GM23338 (cell line): ENCODE results near the gene ETFRF1. TPM values are rescaled to one million over a fixed set of nuclear protein-coding genes. Genes with fewer than 3 reads are reported as not detected.

Experiments used
- ATAC-seq: fragments of 200-7000 bp; cut with Tn5 transposase; 3 replicates; pipeline ENCODE4 v1.9.1; 2020
- DNase-seq: peaks from one replicate; pipeline ENCODE4 v3.0.0-alpha.2; 2015; ENCODE audit warnings: low spot score
- H2AFZ ChIP-seq: fragments of 200-600 bp; sonication (generic); 2 replicates; pipeline ENCODE4 v1.8.0; 2016; ENCODE audit warnings: antibody characterized with exemption, mild to moderate bottlenecking, moderate library complexity
- H3F3A ChIP-seq: fragments of 200-600 bp; sonication (generic); replicated peaks from 2 replicates; pipeline ENCODE4 v1.8.0; 2017; ENCODE audit warnings: antibody characterized with exemption, mixed run types, low read depth
- H3K27ac ChIP-seq: fragments of 200-600 bp; sonication (generic); 2 replicates; pipeline ENCODE4 v1.6.1; 2016; ENCODE audit warnings: low read depth
- H3K27me3 ChIP-seq: fragments of 200-600 bp; sonication (generic); 2 replicates; pipeline ENCODE4 v1.8.0; 2016; ENCODE audit warnings: mild to moderate bottlenecking, mixed run types, moderate library complexity; ENCODE audit not compliant: insufficient read depth
- H3K36me3 ChIP-seq: fragments of 200-600 bp; sonication (generic); 2 replicates; pipeline ENCODE4 v1.8.0; 2016; ENCODE audit warnings: mild to moderate bottlenecking; ENCODE audit not compliant: insufficient read depth
- H3K4me1 ChIP-seq: fragments of 200-600 bp; sonication (generic); 2 replicates; pipeline ENCODE4 v1.8.0; 2016; ENCODE audit warnings: mild to moderate bottlenecking, moderate library complexity; ENCODE audit not compliant: insufficient read depth
- H3K4me2 ChIP-seq: fragments of 200-600 bp; sonication (generic); 2 replicates; pipeline ENCODE4 v1.7.1; 2017; ENCODE audit warnings: mixed run types
- H3K4me3 ChIP-seq: fragments of 200-600 bp; sonication (generic); 2 replicates; pipeline ENCODE4 v1.6.1; 2016; ENCODE audit warnings: mixed run types
- H3K79me2 ChIP-seq: fragments of 200-600 bp; sonication (generic); replicated peaks from 2 replicates; pipeline ENCODE4 v1.8.0; 2017; ENCODE audit warnings: mild to moderate bottlenecking; ENCODE audit not compliant: insufficient read depth
- H3K9me2 ChIP-seq: fragments of 200-600 bp; sonication (generic); 2 replicates; pipeline ENCODE4 v1.8.0; 2017; ENCODE audit not compliant: insufficient read depth
- H4K20me1 ChIP-seq: fragments of 200-600 bp; sonication (generic); replicated peaks from 2 replicates; pipeline ENCODE4 v1.8.0; 2017; ENCODE audit warnings: mild to moderate bottlenecking; ENCODE audit not compliant: insufficient read depth
- H3K27ac Mint-ChIP-seq: 2 replicates; pipeline ENCODE4 v1.8.0; 2020; ENCODE audit warnings: inconsistent platforms, mild to moderate bottlenecking, moderate library complexity, mixed read lengths
- H3K27me3 Mint-ChIP-seq: 3 replicates; pipeline ENCODE4 v1.8.0; 2022; ENCODE audit warnings: low read depth, mild to moderate bottlenecking, moderate library complexity, mixed read lengths, inconsistent platforms; ENCODE audit not compliant: insufficient read depth, poor library complexity
- H3K36me3 Mint-ChIP-seq: 3 replicates; pipeline ENCODE4 v1.8.0; 2021; ENCODE audit warnings: low read depth, mild to moderate bottlenecking, inconsistent platforms, moderate library complexity, mixed read lengths
- H3K4me1 Mint-ChIP-seq: 3 replicates; pipeline ENCODE4 v1.8.0; 2020; ENCODE audit warnings: mild to moderate bottlenecking, inconsistent platforms, mixed read lengths
- H3K4me3 Mint-ChIP-seq: 3 replicates; pipeline ENCODE4 v1.8.0; 2021; ENCODE audit warnings: moderate library complexity, mild to moderate bottlenecking, inconsistent platforms, mixed read lengths
- H3K9me3 Mint-ChIP-seq: 3 replicates; pipeline ENCODE4 v1.8.0; 2020; ENCODE audit warnings: moderate library complexity, mild to moderate bottlenecking, inconsistent platforms, mixed read lengths
- CREB1 ChIP-seq: fragments of 250-450 bp; sonication (Bioruptor Pico); IDR thresholded peaks from 2 replicates; pipeline ENCODE4 v1.5.0; 2020; ENCODE audit warnings: low read depth, mild to moderate bottlenecking, moderate library complexity
- EZH2 ChIP-seq: fragments of 200-600 bp; sonication (generic); IDR thresholded peaks from one replicate; pipeline ENCODE4 v1.8.0; 2017; ENCODE audit warnings: antibody characterized with exemption, mild to moderate bottlenecking, low read depth; ENCODE audit not compliant: unreplicated experiment
- EZH2phosphoT487 ChIP-seq: fragments of 200-600 bp; sonication (generic); IDR thresholded peaks from one replicate; pipeline ENCODE4 v1.8.1; 2018; ENCODE audit warnings: antibody characterized with exemption; ENCODE audit not compliant: unreplicated experiment
- JUNB ChIP-seq: IDR thresholded peaks from one replicate; pipeline ENCODE4 v1.6.1; 2016; ENCODE audit warnings: antibody characterized with exemption; ENCODE audit not compliant: unreplicated experiment
- NANOG ChIP-seq: IDR thresholded peaks from 2 replicates; pipeline ENCODE4 v1.6.1; 2016; ENCODE audit warnings: antibody characterized with exemption, borderline replicate concordance
- POLR2AphosphoS5 ChIP-seq: IDR thresholded peaks from 2 replicates; pipeline ENCODE4 v1.6.1; 2016; ENCODE audit warnings: antibody characterized with exemption, low read depth
- STAT1 ChIP-seq: IDR thresholded peaks from one replicate; pipeline ENCODE4 v1.6.1; 2016; ENCODE audit warnings: antibody characterized with exemption; ENCODE audit not compliant: unreplicated experiment
- ZNF114 ChIP-seq: fragments of 250-450 bp; sonication (Bioruptor Pico); IDR thresholded peaks from 2 replicates; pipeline ENCODE4 v1.5.0; 2020; ENCODE audit warnings: mild to moderate bottlenecking, moderate library complexity
- ZNF331 ChIP-seq: fragments of 250-450 bp; sonication (Bioruptor Pico); IDR thresholded peaks from 2 replicates; pipeline ENCODE4 v1.5.0; 2020; ENCODE audit warnings: low read depth, mild to moderate bottlenecking, moderate library complexity
- polyA plus RNA-seq: library from polyadenylated mRNA; unstranded; fragments of >200 nt; fragmentation: Nextera tagmentation; extraction: Ambion mirVana; gene quantifications from 2 replicates; pipeline ENCODE4 v1.2.1, GENCODE V29; 2016
- total RNA-seq: library from RNA; depleted of rRNA; stranded (reverse); fragments of >200 nt; shearing (Covaris generic); gene quantifications from 2 replicates; pipeline ENCODE4 v1.2.3, GENCODE V29; 2014
- TF ChIP-seq, protein P1 (sequence below): IDR thresholded peaks from one replicate; pipeline ENCODE4 v1.6.1; 2018; ENCODE audit warnings: antibody characterized with exemption; ENCODE audit not compliant: unreplicated experiment
- TF ChIP-seq, protein P2 (sequence below): IDR thresholded peaks from 2 replicates; pipeline ENCODE4 v1.6.1; 2016; ENCODE audit warnings: antibody characterized with exemption
- TF ChIP-seq, protein P3 (sequence below): fragments of 250-450 bp; sonication (Bioruptor Pico); IDR thresholded peaks from 2 replicates; pipeline ENCODE4 v1.5.0; 2020; ENCODE audit warnings: mild to moderate bottlenecking, moderate library complexity
- TF ChIP-seq, protein P4 (sequence below), 2 experiments: fragments of 200-600 bp in 1 of 2; sonication (generic) in 1 of 2; conservative IDR thresholded peaks; 2 replicates each; pipeline versions ENCODE4 v1.5.1 to v1.6.1; 2016 to 2017; ENCODE audit warnings: antibody characterized with exemption in 2 of 2, low read depth in 2 of 2, mild to moderate bottlenecking in 2 of 2, moderate library complexity in 1 of 2

ETFRF1 gene
- total and polyA plus RNA-seq, 2 experiments from 2014 or later = 8.1 to 14.2 TPM

DNA sequence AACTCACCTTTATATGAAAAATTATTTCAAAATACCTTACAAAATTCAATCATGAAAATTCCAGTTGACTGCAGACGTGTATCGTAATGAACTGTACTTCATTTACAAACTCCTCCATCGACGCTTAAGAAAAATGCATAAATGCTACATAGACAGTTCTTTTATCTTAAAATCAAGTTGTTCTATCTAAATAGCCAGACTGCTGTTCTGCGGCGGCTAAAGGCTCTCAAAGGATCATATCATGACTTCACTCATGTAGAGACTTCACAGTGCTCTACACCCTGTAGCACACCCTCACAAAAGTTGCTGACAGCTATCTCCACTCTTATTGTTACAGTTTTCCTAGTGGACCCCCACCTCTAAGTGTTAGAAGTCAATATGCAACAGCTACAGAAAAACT is 50.5 kb downstream of the ETFRF1 start:
- H3K4me3 Mint-ChIP-seq = no peak overlapping the region
- peaks cover 35% of the 10 kb centered on the region for H4K20me1 ChIP-seq
- peaks cover 4% of the 10 kb centered on the region; the same call in 1 of the 2 replicates for H3K4me1 ChIP-seq
- ATAC-seq = no peak
- no peaks in the 10 kb centered on the region for H3K36me3 ChIP-seq
- no peaks in the 10 kb centered on the region for H3K9me3 Mint-ChIP-seq
- H3K27ac Mint-ChIP-seq = no peak overlapping the region
- no peak overlapping the region for H3K27ac ChIP-seq
- TF ChIP-seq ZNF114 (CRISPR knock-in tag) (no peak), POLR2AphosphoS5 (no peak), CREB1 (CRISPR knock-in tag) (no peak), EZH2phosphoT487 (no peak), EZH2 (no peak), STAT1 (no peak), ZNF331 (CRISPR knock-in tag) (no peak), JUNB (no peak), NANOG (no peak)
- TF ChIP-seq, protein P1, sequence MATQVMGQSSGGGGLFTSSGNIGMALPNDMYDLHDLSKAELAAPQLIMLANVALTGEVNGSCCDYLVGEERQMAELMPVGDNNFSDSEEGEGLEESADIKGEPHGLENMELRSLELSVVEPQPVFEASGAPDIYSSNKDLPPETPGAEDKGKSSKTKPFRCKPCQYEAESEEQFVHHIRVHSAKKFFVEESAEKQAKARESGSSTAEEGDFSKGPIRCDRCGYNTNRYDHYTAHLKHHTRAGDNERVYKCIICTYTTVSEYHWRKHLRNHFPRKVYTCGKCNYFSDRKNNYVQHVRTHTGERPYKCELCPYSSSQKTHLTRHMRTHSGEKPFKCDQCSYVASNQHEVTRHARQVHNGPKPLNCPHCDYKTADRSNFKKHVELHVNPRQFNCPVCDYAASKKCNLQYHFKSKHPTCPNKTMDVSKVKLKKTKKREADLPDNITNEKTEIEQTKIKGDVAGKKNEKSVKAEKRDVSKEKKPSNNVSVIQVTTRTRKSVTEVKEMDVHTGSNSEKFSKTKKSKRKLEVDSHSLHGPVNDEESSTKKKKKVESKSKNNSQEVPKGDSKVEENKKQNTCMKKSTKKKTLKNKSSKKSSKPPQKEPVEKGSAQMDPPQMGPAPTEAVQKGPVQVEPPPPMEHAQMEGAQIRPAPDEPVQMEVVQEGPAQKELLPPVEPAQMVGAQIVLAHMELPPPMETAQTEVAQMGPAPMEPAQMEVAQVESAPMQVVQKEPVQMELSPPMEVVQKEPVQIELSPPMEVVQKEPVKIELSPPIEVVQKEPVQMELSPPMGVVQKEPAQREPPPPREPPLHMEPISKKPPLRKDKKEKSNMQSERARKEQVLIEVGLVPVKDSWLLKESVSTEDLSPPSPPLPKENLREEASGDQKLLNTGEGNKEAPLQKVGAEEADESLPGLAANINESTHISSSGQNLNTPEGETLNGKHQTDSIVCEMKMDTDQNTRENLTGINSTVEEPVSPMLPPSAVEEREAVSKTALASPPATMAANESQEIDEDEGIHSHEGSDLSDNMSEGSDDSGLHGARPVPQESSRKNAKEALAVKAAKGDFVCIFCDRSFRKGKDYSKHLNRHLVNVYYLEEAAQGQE = no peak
- TF ChIP-seq, protein P2, sequence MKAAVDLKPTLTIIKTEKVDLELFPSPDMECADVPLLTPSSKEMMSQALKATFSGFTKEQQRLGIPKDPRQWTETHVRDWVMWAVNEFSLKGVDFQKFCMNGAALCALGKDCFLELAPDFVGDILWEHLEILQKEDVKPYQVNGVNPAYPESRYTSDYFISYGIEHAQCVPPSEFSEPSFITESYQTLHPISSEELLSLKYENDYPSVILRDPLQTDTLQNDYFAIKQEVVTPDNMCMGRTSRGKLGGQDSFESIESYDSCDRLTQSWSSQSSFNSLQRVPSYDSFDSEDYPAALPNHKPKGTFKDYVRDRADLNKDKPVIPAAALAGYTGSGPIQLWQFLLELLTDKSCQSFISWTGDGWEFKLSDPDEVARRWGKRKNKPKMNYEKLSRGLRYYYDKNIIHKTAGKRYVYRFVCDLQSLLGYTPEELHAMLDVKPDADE = no peak
- TF ChIP-seq, protein P3, sequence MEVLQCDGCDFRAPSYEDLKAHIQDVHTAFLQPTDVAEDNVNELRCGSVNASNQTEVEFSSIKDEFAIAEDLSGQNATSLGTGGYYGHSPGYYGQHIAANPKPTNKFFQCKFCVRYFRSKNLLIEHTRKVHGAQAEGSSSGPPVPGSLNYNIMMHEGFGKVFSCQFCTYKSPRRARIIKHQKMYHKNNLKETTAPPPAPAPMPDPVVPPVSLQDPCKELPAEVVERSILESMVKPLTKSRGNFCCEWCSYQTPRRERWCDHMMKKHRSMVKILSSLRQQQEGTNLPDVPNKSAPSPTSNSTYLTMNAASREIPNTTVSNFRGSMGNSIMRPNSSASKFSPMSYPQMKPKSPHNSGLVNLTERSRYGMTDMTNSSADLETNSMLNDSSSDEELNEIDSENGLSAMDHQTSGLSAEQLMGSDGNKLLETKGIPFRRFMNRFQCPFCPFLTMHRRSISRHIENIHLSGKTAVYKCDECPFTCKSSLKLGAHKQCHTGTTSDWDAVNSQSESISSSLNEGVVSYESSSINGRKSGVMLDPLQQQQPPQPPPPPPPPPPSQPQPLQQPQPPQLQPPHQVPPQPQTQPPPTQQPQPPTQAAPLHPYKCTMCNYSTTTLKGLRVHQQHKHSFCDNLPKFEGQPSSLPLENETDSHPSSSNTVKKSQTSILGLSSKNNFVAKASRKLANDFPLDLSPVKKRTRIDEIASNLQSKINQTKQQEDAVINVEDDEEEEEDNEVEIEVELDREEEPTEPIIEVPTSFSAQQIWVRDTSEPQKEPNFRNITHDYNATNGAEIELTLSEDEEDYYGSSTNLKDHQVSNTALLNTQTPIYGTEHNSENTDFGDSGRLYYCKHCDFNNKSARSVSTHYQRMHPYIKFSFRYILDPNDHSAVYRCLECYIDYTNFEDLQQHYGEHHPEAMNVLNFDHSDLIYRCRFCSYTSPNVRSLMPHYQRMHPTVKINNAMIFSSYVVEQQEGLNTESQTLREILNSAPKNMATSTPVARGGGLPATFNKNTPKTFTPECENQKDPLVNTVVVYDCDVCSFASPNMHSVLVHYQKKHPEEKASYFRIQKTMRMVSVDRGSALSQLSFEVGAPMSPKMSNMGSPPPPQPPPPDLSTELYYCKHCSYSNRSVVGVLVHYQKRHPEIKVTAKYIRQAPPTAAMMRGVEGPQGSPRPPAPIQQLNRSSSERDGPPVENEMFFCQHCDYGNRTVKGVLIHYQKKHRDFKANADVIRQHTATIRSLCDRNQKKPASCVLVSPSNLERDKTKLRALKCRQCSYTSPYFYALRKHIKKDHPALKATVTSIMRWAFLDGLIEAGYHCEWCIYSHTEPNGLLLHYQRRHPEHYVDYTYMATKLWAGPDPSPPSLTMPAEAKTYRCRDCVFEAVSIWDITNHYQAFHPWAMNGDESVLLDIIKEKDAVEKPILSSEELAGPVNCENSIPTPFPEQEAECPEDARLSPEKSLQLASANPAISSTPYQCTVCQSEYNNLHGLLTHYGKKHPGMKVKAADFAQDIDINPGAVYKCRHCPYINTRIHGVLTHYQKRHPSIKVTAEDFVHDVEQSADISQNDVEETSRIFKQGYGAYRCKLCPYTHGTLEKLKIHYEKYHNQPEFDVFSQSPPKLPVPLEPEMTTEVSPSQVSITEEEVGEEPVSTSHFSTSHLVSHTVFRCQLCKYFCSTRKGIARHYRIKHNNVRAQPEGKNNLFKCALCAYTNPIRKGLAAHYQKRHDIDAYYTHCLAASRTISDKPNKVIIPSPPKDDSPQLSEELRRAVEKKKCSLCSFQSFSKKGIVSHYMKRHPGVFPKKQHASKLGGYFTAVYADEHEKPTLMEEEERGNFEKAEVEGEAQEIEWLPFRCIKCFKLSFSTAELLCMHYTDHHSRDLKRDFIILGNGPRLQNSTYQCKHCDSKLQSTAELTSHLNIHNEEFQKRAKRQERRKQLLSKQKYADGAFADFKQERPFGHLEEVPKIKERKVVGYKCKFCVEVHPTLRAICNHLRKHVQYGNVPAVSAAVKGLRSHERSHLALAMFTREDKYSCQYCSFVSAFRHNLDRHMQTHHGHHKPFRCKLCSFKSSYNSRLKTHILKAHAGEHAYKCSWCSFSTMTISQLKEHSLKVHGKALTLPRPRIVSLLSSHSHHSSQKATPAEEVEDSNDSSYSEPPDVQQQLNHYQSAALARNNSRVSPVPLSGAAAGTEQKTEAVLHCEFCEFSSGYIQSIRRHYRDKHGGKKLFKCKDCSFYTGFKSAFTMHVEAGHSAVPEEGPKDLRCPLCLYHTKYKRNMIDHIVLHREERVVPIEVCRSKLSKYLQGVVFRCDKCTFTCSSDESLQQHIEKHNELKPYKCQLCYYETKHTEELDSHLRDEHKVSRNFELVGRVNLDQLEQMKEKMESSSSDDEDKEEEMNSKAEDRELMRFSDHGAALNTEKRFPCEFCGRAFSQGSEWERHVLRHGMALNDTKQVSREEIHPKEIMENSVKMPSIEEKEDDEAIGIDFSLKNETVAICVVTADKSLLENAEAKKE (CRISPR knock-in tag) = no peak
- TF ChIP-seq, protein P4, sequence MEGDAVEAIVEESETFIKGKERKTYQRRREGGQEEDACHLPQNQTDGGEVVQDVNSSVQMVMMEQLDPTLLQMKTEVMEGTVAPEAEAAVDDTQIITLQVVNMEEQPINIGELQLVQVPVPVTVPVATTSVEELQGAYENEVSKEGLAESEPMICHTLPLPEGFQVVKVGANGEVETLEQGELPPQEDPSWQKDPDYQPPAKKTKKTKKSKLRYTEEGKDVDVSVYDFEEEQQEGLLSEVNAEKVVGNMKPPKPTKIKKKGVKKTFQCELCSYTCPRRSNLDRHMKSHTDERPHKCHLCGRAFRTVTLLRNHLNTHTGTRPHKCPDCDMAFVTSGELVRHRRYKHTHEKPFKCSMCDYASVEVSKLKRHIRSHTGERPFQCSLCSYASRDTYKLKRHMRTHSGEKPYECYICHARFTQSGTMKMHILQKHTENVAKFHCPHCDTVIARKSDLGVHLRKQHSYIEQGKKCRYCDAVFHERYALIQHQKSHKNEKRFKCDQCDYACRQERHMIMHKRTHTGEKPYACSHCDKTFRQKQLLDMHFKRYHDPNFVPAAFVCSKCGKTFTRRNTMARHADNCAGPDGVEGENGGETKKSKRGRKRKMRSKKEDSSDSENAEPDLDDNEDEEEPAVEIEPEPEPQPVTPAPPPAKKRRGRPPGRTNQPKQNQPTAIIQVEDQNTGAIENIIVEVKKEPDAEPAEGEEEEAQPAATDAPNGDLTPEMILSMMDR (conservative IDR thresholded peaks at IDR 0.05; ENCODE audit: low read depth in 2 of 2) = no peak
- no peak overlapping the region for H3K4me2 ChIP-seq
- no peak overlapping the region for H2AFZ ChIP-seq
- no peaks in the 10 kb centered on the region for H3K27me3 ChIP-seq
- no peaks in the 10 kb centered on the region for H3K9me2 ChIP-seq
- no peaks in the 10 kb centered on the region for H3K27me3 Mint-ChIP-seq
- H3K36me3 Mint-ChIP-seq = peaks cover 13% of the 10 kb centered on the region; the same call in 2 of the 3 replicates
- DNase-seq = no peak
- peaks cover 81% of the 10 kb centered on the region for H3K79me2 ChIP-seq
- H3K4me3 ChIP-seq = no peak overlapping the region
- H3F3A ChIP-seq = no peaks in the 10 kb centered on the region
- H3K4me1 Mint-ChIP-seq = peaks cover 12% of the 10 kb centered on the region
